ENCODE data around the gene SLC17A7.
A peak's percentile ranks its signal among the peaks of the same experiment; 100 is the strongest.

The SLC17A7 gene

DNA sequence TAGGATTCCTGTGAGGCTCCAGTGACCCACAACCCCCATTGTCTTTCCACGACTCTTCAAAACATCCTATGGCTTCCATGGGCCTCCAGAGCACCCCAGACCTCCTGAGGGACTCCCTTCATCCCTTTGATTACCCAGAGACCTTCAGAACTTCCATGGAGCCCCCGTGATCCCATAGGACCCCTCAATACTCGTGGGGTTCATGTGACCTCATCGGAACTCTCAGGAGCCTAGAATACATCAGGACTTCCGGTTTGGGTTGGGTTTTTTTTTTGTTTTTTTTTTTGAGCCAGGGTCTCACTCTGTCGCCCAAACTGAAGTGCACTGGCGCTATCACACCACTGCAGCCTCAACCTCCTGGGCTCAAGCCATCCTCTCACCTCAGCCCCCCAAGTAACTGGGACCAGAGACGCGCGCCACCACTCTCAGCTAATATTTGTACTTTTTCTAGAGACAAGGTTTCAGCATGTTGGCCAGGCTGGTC is 12.5 kb upstream of the SLC17A7 start:
- no peak for TF ChIP-seq CTCF (IDR thresholded peaks at IDR 0.05)
- intact Hi-C loops (cut with DNase I; ENCODE audit: low total_unique reads), result no loop called here
- Histone ChIP-seq H3K27me3 (no peaks in the 10 kb centered on the region), H3K4me3 (peak overlapping the region; percentile 62 to 85), H3K36me3 (peaks cover 6 to 11% (median 7%) of the 10 kb centered on the region in 3 donors), H3K4me1 (peaks cover 0 to 21% (median 12%) of the 10 kb centered on the region in 4 donors), H3K27ac (peak overlapping the region; percentile 94 to 100), H3K9me3 (no peaks in the 10 kb centered on the region)
- no peak for DNase-seq

DNA sequence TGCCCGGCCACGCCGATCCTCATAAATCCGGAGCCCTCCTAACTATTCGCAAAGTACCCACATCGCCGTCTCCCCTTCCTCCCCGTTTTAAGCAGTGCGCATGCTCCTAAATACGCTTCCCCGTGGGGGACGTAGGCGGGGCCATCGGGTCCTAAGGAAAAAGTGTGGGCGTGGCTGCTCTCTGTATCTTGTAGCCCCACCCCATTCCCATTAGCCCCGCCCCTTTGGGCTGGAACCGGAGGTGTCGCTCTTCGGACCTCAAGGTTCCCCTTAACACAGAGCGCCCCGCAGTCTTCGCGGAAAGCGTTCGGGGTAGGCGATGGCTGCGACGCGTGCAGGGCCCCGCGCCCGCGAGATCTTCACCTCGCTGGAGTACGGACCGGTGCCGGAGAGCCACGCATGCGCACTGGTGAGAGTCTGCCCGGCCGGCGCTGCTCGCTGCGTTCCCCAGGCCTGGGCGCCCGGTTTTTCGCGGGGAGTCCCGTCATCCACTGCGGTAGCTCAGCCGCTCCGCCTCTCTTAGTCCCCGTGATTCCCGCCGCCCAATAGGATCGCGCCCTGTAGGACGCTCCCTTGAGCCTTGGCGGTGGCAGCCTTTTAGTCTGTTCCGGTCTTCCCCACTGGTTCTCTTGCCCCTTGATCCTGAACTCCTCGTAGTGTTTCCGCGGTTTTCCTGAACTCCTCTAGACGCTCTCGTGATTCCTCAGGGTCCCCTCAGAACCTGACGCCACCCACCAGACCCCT is 11.9 kb upstream of the SLC17A7 start, which contains the start of gene ALDH16A1:
Gene ALDH16A1, plus strand, starts transcription at position 213 of the 744 bp plus-strand sequence. Its CDS starts 107 bp downstream, at position 320.
- intact Hi-C loops (cut with DNase I; ENCODE audit: low total_unique reads), result no loop called here
- H3K4me1 ChIP-seq, result peaks cover 0 to 21% (median 12%) of the 10 kb centered on the region in 4 donors
- DNase-seq, result peak; percentile 98 to 99

DNA sequence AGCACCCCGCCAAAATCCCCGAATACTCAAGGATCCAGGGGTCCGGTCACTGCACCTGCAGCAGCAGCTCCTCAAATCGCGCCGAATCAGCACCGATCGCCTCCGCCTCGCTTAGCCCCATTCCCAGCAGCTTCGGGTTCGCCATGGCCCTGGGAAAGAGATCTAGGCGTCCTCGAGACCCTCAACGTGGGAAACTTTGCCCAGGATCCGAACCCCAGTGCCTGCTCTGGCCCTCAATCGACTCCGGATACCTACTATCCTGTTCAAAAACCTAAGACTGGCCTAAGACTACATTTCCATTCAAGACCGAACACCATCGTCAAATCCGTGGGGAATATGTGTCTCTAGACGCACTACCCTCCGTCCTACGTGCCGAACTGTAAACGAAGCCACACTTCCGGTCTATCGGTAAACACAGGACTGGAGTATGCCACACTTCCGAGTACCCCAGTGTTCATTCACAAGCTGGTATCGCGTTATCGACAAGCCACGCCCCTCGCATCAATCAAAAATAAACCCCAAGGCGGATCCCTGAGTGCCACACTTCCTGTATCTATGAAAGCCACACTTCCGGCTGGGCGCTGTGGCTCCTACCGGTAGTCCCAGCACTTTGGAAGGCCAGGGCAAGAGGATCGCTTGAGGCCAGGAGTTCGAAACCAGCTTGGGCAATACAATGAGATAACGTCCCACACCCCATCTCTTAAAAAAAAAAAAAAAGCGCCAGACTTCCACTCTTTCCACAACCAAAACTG is 10.3 kb upstream of the SLC17A7 start, which contains the start of gene PIH1D1:
Gene PIH1D1, minus strand, starts transcription at position 385 of the 752 bp plus-strand sequence. Its CDS starts 240 bp downstream, at position 145.
- intact Hi-C loops (cut with DNase I; ENCODE audit: low total_unique reads), result no loop called here
- Histone ChIP-seq H3K4me3 (peak within 1 kb of the TSS; percentile 62 to 85), H3K27me3 (no peaks in the 10 kb centered on the region), H3K36me3 (peaks cover 7 to 31% (median 15%) of the 10 kb centered on the region in 3 donors), H3K4me1 (peaks cover 0 to 21% (median 12%) of the 10 kb centered on the region in 4 donors), H3K27ac (peak within 1 kb of the TSS; percentile 94 to 100), H3K9me3 (no peaks in the 10 kb centered on the region)
- peak in 1 of 2 experiments; percentile 18 for TF ChIP-seq CTCF (IDR thresholded peaks at IDR 0.05)
- peak; percentile 99 for DNase-seq

More for the DNA sequence above, 11.9 kb upstream of the SLC17A7 start, which contains the start of gene ALDH16A1:
- H3K9me3 ChIP-seq, result no peaks in the 10 kb centered on the region
- no peaks in the 10 kb centered on the region for H3K27me3 ChIP-seq
- H3K36me3 ChIP-seq, result peaks cover 7 to 17% (median 9%) of the 10 kb centered on the region in 3 donors
- H3K27ac ChIP-seq, result peak within 1 kb of the TSS; percentile 94 to 100
- TF ChIP-seq CTCF (IDR thresholded peaks at IDR 0.05), result no peak
- peak within 1 kb of the TSS; percentile 62 to 85 for H3K4me3 ChIP-seq

- Histone ChIP-seq H3K4me1 (peaks cover 0 to 21% (median 12%) of the 10 kb centered on the region in 4 donors), H3K36me3 (peaks cover 7 to 37% (median 17%) of the 10 kb centered on the region in 3 donors), H3K27me3 (no peaks in the 10 kb centered on the region), H3K9me3 (no peaks in the 10 kb centered on the region), H3K4me3 (peak overlapping the region in 1 of 2 donors; percentile 62), H3K27ac (no peak overlapping the region)
- TF ChIP-seq CTCF (IDR thresholded peaks at IDR 0.05), result no peak
- no peak for DNase-seq
- intact Hi-C loops (cut with DNase I; ENCODE audit: low total_unique reads), result no loop called here
These were observed 9.1 kb upstream of the SLC17A7 start for GRCh38 chr19:49450405-49450804.

- Histone ChIP-seq H3K27ac (no peak overlapping the region), H3K4me1 (peaks cover 0 to 12% (median 4%) of the 10 kb centered on the region in 4 donors), H3K9me3 (no peaks in the 10 kb centered on the region), H3K27me3 (no peaks in the 10 kb centered on the region), H3K4me3 (no peak overlapping the region), H3K36me3 (peaks cover 7 to 37% (median 17%) of the 10 kb centered on the region in 3 donors)
- TF ChIP-seq CTCF (IDR thresholded peaks at IDR 0.05), result no peak
- intact Hi-C loops (cut with DNase I; ENCODE audit: low total_unique reads), result loop anchor here (10.0 kb wide), 1 partner anchor 184 kb away; no protein-coding TSS in a partner anchor
- DNase-seq, result no peak
These were observed 7.1 kb upstream of the SLC17A7 start for GRCh38 chr19:49448432-49448786.
